HepG2 (cell line): ENCODE measurements around the gene OAF. TPM values are rescaled to one million over a fixed set of nuclear protein-coding genes. Genes with fewer than 3 reads are reported as not detected.

ENCODE experiments used
- ATF5 ChIP-seq: sonication (generic); formaldehyde crosslinking; IDR thresholded peaks from 2 replicates; pipeline ENCODE4 v1.4.0; 2020; ENCODE audit warnings: mild to moderate bottlenecking, low read depth, missing genetic modification reagents
- CREM ChIP-seq, 2 experiments: sonication (generic) in 1 of 2; formaldehyde crosslinking in 1 of 2; IDR thresholded peaks; 2 replicates each; pipeline versions ENCODE4 v1.4.0 to v1.6.1; 2016 to 2020; ENCODE audit warnings: antibody characterized with exemption in 1 of 2, mild to moderate bottlenecking in 1 of 2, missing genetic modification reagents in 1 of 2
- ELK4 ChIP-seq: sonication (generic); formaldehyde crosslinking; IDR thresholded peaks from 2 replicates; pipeline ENCODE4 v1.9.0; 2021; ENCODE audit warnings: missing genetic modification reagents, borderline replicate concordance
- HCFC1 ChIP-seq: fragments of 150-350 bp; IDR thresholded peaks from 2 replicates; pipeline ENCODE4 v1.6.1; 2014; ENCODE audit warnings: low read depth, low read length
- HOXA7 ChIP-seq: sonication (generic); formaldehyde crosslinking; IDR thresholded peaks from 2 replicates; pipeline ENCODE4 v1.8.1; 2022; ENCODE audit warnings: mild to moderate bottlenecking, missing genetic modification reagents, moderate library complexity
- IKZF4 ChIP-seq: sonication (generic); formaldehyde crosslinking; IDR thresholded peaks from 2 replicates; pipeline ENCODE4 v1.5.1; 2020; ENCODE audit warnings: borderline replicate concordance, mild to moderate bottlenecking, low read depth, missing genetic modification reagents; ENCODE audit errors: not compliant biosample characterization
- MXD4 ChIP-seq: IDR thresholded peaks from 2 replicates; pipeline ENCODE4 v1.6.1; 2016; ENCODE audit warnings: mild to moderate bottlenecking, missing biosample characterization, missing genetic modification reagents
- MYPOP ChIP-seq: sonication (generic); formaldehyde crosslinking; IDR thresholded peaks from 2 replicates; pipeline ENCODE4 v1.8.1; 2023; ENCODE audit warnings: mild to moderate bottlenecking, moderate library complexity, missing genetic modification reagents
- NFIC ChIP-seq: IDR thresholded peaks from 2 replicates; pipeline ENCODE4 v1.6.1; 2012; ENCODE audit warnings: mild to moderate bottlenecking, low read length, inconsistent platforms
- NFRKB ChIP-seq: fragments of 450-650 bp; IDR thresholded peaks from 2 replicates; pipeline ENCODE4 v1.6.1; 2017
- RNF219 ChIP-seq: sonication (generic); formaldehyde crosslinking; IDR thresholded peaks from 2 replicates; pipeline ENCODE4 v1.5.0; 2020; ENCODE audit warnings: mild to moderate bottlenecking, missing genetic modification reagents
- TBX2 ChIP-seq: sonication (generic); formaldehyde crosslinking; IDR thresholded peaks from 2 replicates; pipeline ENCODE4 v1.5.0; 2020; ENCODE audit warnings: missing genetic modification reagents, mild to moderate bottlenecking, borderline replicate concordance
- XRCC5 ChIP-seq: fragments of 200-400 bp; formaldehyde crosslinking; optimal IDR thresholded peaks from 2 replicates; pipeline ENCODE3; 2017; ENCODE audit warnings: mild to moderate bottlenecking, low read length
- ZIK1 ChIP-seq: sonication (generic); formaldehyde crosslinking; IDR thresholded peaks from 2 replicates; pipeline ENCODE4 v1.5.0; 2020; ENCODE audit warnings: mild to moderate bottlenecking, low read depth, missing genetic modification reagents, borderline replicate concordance
- ZNF546 ChIP-seq: sonication (generic); formaldehyde crosslinking; conservative IDR thresholded peaks from 2 replicates; pipeline ENCODE4 v1.8.1; 2023; ENCODE audit warnings: mild to moderate bottlenecking, missing genetic modification reagents
- ZNF564 ChIP-seq: sonication (generic); formaldehyde crosslinking; IDR thresholded peaks from 2 replicates; pipeline ENCODE4 v1.8.1; 2023; ENCODE audit warnings: mild to moderate bottlenecking, missing genetic modification reagents
- ZNF639 ChIP-seq: conservative IDR thresholded peaks from 2 replicates; pipeline ENCODE4 v1.6.1; 2018; ENCODE audit warnings: missing genetic modification reagents
- ZNF766 ChIP-seq: sonication (generic); formaldehyde crosslinking; IDR thresholded peaks from 2 replicates; pipeline ENCODE4 v1.5.0; 2020; ENCODE audit warnings: missing genetic modification reagents, borderline replicate concordance
- ZSCAN31 ChIP-seq: sonication (generic); formaldehyde crosslinking; IDR thresholded peaks from 2 replicates; pipeline ENCODE4 v1.5.0; 2020; ENCODE audit warnings: low read depth, mild to moderate bottlenecking, missing genetic modification reagents
- ZXDC ChIP-seq: sonication (generic); formaldehyde crosslinking; IDR thresholded peaks from 2 replicates; pipeline ENCODE4 v1.5.0; 2020; ENCODE audit warnings: mild to moderate bottlenecking, missing genetic modification reagents
- polyA plus RNA-seq, 8 experiments: library from polyadenylated mRNA; depleted of rRNA in 3 of 8; stranded (reverse) in 7 of 8; unstranded in 1 of 8; fragments of >200 nt; fragmentation: Illumina TruSeq in 4 of 8; extraction: Trizol in 4 of 8; gene quantifications; 2 replicates each; pipeline versions ENCODE4 v1.2.1 to v1.2.3, GENCODE V29; 2011 to 2016; ENCODE audit warnings: low read depth in 4 of 8, missing spikeins in 1 of 8, mixed read lengths in 1 of 8; ENCODE audit not compliant: insufficient read depth in 1 of 8
- total RNA-seq, 5 experiments: library from RNA; depleted of rRNA; stranded (reverse); fragments of >200 nt; fragmentation: Illumina TruSeq; extraction: Trizol; gene quantifications; 2 replicates each; pipeline ENCODE4 v1.2.3, GENCODE V29; 2016; ENCODE audit warnings: low read depth in 1 of 5

OAF gene
- total and polyA plus RNA-seq, 2 of the 13 experiments (the other 11 are each of a cell fraction or from before 2014, with no cell fraction given): 63.7 to 94.6 TPM

GRCh38 chr11:120168960-120169681, 41.7 kb upstream of the OAF start (continued):
- no peak for TF ChIP-seq MYPOP (CRISPR knock-in tag)
- no peak for TF ChIP-seq ZXDC (CRISPR knock-in tag)
- no peak for TF ChIP-seq CREM (IDR thresholded peaks at IDR 0.05)
- no peak for TF ChIP-seq CREM (CRISPR knock-in tag; IDR thresholded peaks at IDR 0.05)
- TF ChIP-seq HCFC1: no peak
- no peak for TF ChIP-seq MXD4 (CRISPR knock-in tag)
- peak; percentile 39; the same call in 1 of the 2 replicates for TF ChIP-seq TBX2 (CRISPR knock-in tag)
- TF ChIP-seq ZNF639 (CRISPR knock-in tag): no peak
- no peak for TF ChIP-seq IKZF4
- TF ChIP-seq ZSCAN31 (CRISPR knock-in tag): 0 out of 2 replicates have a peak, but pooled peaks have one; percentile 57
- TF ChIP-seq ZNF766 (CRISPR knock-in tag): no peak
- TF ChIP-seq XRCC5: peak; percentile 67
- no peak for TF ChIP-seq NFIC
- TF ChIP-seq NFRKB: no peak
- no peak for TF ChIP-seq ZNF546
- TF ChIP-seq RNF219 (CRISPR knock-in tag): no peak
- TF ChIP-seq ELK4 (CRISPR knock-in tag): no peak
- TF ChIP-seq ZNF564 (CRISPR knock-in tag): no peak
- TF ChIP-seq ZIK1: no peak
- TF ChIP-seq ATF5 (CRISPR knock-in tag): no peak
- no peak for TF ChIP-seq HOXA7 (CRISPR knock-in tag)
